H1 (cell line): Measurements from ENCODE around the gene PDE9A. TPM values are rescaled to one million over a fixed set of nuclear protein-coding genes. Genes with fewer than 3 reads are reported as not detected.

Experiments
- CTCF ChIA-PET: fragments of 300-600 bp; sonication (Branson Sonifier 250); formaldehyde crosslinking; loops from one replicate; lab custom pipeline; 2021; ENCODE audit not compliant: partially characterized antibody; lab: Charles Lee
- POLR2A ChIA-PET: fragments of 300-600 bp; sonication (Branson Sonifier 250); formaldehyde crosslinking; loops from one replicate; lab custom pipeline; 2021; ENCODE audit warnings: inconsistent platforms; ENCODE audit not compliant: partially characterized antibody; lab: Charles Lee
- DNase-seq, 2 experiments: peaks; one replicate each; pipeline versions ENCODE4 v3.0.0 to v3.0.0-alpha.2; 2010 to 2022; ENCODE audit warnings: low spot score in 2 of 2, low read depth in 1 of 2, mixed read lengths in 1 of 2
- FAIRE-seq: peaks from 2 replicates; lab custom pipeline; 2011; peaks lifted over from hg19 to GRCh38; lab: Jason Lieb, UNC
- H2AFZ ChIP-seq: 2 replicates; pipeline ENCODE4 v1.8.1; 2012; ENCODE audit warnings: low read length, inconsistent platforms
- H2AK5ac ChIP-seq: 2 replicates; pipeline ENCODE4 v1.6.1; 2013; ENCODE audit warnings: low read depth, low read length
- H2BK120ac ChIP-seq: replicated peaks from 2 replicates; pipeline ENCODE3; 2013; ENCODE audit warnings: low read depth, low read length, inconsistent platforms
- H2BK12ac ChIP-seq: 2 replicates; pipeline ENCODE4 v1.6.1; 2013; ENCODE audit warnings: low read depth, low read length
- H2BK15ac ChIP-seq: 2 replicates; pipeline ENCODE4 v1.6.1; 2013; ENCODE audit warnings: low read length
- H2BK20ac ChIP-seq: 2 replicates; pipeline ENCODE4 v1.6.1; 2013; ENCODE audit warnings: low read length
- H2BK5ac ChIP-seq: 2 replicates; pipeline ENCODE4 v1.6.1; 2013; ENCODE audit warnings: low read depth, low read length
- H3K14ac ChIP-seq: 2 replicates; pipeline ENCODE4 v1.6.1; 2013; ENCODE audit warnings: inconsistent platforms; ENCODE audit not compliant: insufficient read length
- H3K18ac ChIP-seq: 2 replicates; pipeline ENCODE4 v1.6.1; 2013; ENCODE audit warnings: low read length; ENCODE audit errors: extremely low read depth
- H3K23ac ChIP-seq: 2 replicates; pipeline ENCODE4 v1.6.1; 2013; ENCODE audit warnings: inconsistent platforms; ENCODE audit not compliant: insufficient read length
- H3K23me2 ChIP-seq: 2 replicates; pipeline ENCODE4 v1.6.1; 2013; ENCODE audit warnings: low read depth, low read length
- H3K27ac ChIP-seq: 2 replicates; pipeline ENCODE4 v1.6.1; 2011; ENCODE audit warnings: low read depth, low read length, inconsistent platforms
- H3K27me3 ChIP-seq, 4 experiments: replicated peaks in 1 of 4; 1 replicate in 1 of 4; 2 replicates in 3 of 4; pipeline versions ENCODE4 v1.6.1 to v1.8.1; 2011 to 2013; ENCODE audit warnings: low read length in 3 of 4, mild to moderate bottlenecking in 3 of 4, inconsistent platforms in 2 of 4, mixed read lengths in 2 of 4, moderate library complexity in 1 of 4; ENCODE audit not compliant: control insufficient read depth in 3 of 4, insufficient read depth in 3 of 4; ENCODE audit errors: extremely low read depth in 1 of 4
- H3K36me3 ChIP-seq, 4 experiments: 2 replicates each; pipeline versions ENCODE4 v1.6.1 to v1.8.1; 2011 to 2013; ENCODE audit warnings: mild to moderate bottlenecking in 4 of 4, low read length in 3 of 4, moderate library complexity in 2 of 4, control low read depth in 1 of 4, inconsistent platforms in 1 of 4; ENCODE audit not compliant: insufficient read depth in 4 of 4, control insufficient read depth in 2 of 4
- H3K4ac ChIP-seq: replicated peaks from 2 replicates; pipeline ENCODE3; 2013; ENCODE audit warnings: low read length, low read depth, mixed read lengths, inconsistent platforms; ENCODE audit not compliant: insufficient read length
- H3K4me1 ChIP-seq, 4 experiments: replicated peaks in 1 of 4; 1 replicate in 1 of 4; 2 replicates in 3 of 4; pipeline versions ENCODE4 v1.6.1 to v1.8.1; 2011 to 2013; ENCODE audit warnings: low read length in 3 of 4, inconsistent platforms in 2 of 4, mixed read lengths in 1 of 4; ENCODE audit not compliant: insufficient read depth in 4 of 4, control insufficient read depth in 3 of 4
- H3K4me2 ChIP-seq, 2 experiments: 2 replicates each; pipeline versions ENCODE4 v1.6.1 to v1.8.1; 2011 to 2013; ENCODE audit warnings: low read depth in 2 of 2, low read length in 2 of 2, control low read depth in 1 of 2, inconsistent platforms in 1 of 2, mild to moderate bottlenecking in 1 of 2; ENCODE audit not compliant: insufficient read depth in 1 of 2
- H3K4me3 ChIP-seq, 4 experiments: fragments of 200-600, 300-600 bp in 1 of 4; sonication (generic), shearing (Covaris generic), sonication (Bioruptor Twin) in 1 of 4; 2 replicates each; pipeline versions ENCODE4 v1.5.1 to v1.8.1; 2011 to 2016; ENCODE audit warnings: low read length in 4 of 4, low read depth in 3 of 4, control low read depth in 2 of 4, inconsistent platforms in 2 of 4, mild to moderate bottlenecking in 2 of 4, mixed read lengths in 1 of 4, moderate library complexity in 1 of 4; ENCODE audit not compliant: insufficient read depth in 2 of 4; ENCODE audit errors: extremely low read depth in 1 of 4
- H3K56ac ChIP-seq: replicated peaks from 2 replicates; pipeline ENCODE3; 2013; ENCODE audit warnings: low read depth, mild to moderate bottlenecking, mixed read lengths, low read length, inconsistent platforms; ENCODE audit not compliant: insufficient read length
- H3K79me1 ChIP-seq: 2 replicates; pipeline ENCODE4 v1.6.1; 2013; ENCODE audit warnings: low read depth, low read length, control low read depth
- H3K79me2 ChIP-seq, 2 experiments: 2 replicates each; pipeline versions ENCODE4 v1.6.1 to v1.8.1; 2012 to 2013; ENCODE audit warnings: low read length in 2 of 2, mild to moderate bottlenecking in 2 of 2, inconsistent platforms in 1 of 2; ENCODE audit not compliant: insufficient read depth in 2 of 2, control insufficient read depth in 1 of 2
- H3K9ac ChIP-seq, 4 experiments: replicated peaks in 1 of 4; 1 replicate in 1 of 4; 2 replicates in 3 of 4; pipeline versions ENCODE4 v1.6.1 to v1.8.1; 2011 to 2013; ENCODE audit warnings: low read depth in 3 of 4, low read length in 3 of 4, control low read depth in 2 of 4, mild to moderate bottlenecking in 2 of 4, moderate library complexity in 2 of 4, inconsistent platforms in 1 of 4; ENCODE audit errors: extremely low read depth in 1 of 4
- H3K9me3 ChIP-seq, 2 experiments: 2 replicates each; pipeline versions ENCODE4 v1.6.1 to v1.8.1; 2012 to 2013; ENCODE audit warnings: mild to moderate bottlenecking in 2 of 2, moderate library complexity in 2 of 2, control low read depth in 1 of 2, inconsistent platforms in 1 of 2, low read depth in 1 of 2, low read length in 1 of 2, mixed read lengths in 1 of 2; ENCODE audit not compliant: insufficient read depth in 2 of 2
- H4K20me1 ChIP-seq, 2 experiments: replicated peaks in 1 of 2; 2 replicates each; pipeline versions ENCODE3 to v1.8.1; 2011 to 2013; ENCODE audit warnings: inconsistent platforms in 2 of 2, low read length in 2 of 2, mild to moderate bottlenecking in 1 of 2; ENCODE audit not compliant: insufficient read depth in 2 of 2, control insufficient read depth in 1 of 2
- H4K5ac ChIP-seq: 2 replicates; pipeline ENCODE4 v1.6.1; 2013; ENCODE audit warnings: low read length, low read depth, mixed read lengths, inconsistent platforms; ENCODE audit not compliant: insufficient read length
- H4K8ac ChIP-seq: 2 replicates; pipeline ENCODE4 v1.8.0; 2013; ENCODE audit warnings: mild to moderate bottlenecking, moderate library complexity, low read length, inconsistent platforms; ENCODE audit not compliant: insufficient read depth; ENCODE audit errors: extremely low read depth
- H4K91ac ChIP-seq: replicated peaks from 2 replicates; pipeline ENCODE3; 2013; ENCODE audit warnings: low read length, mixed read lengths, inconsistent platforms; ENCODE audit not compliant: insufficient read length
- CBX8 ChIP-seq: fragments of 300-800, 300-1000 bp; sonication (generic); IDR thresholded peaks from 2 replicates; pipeline ENCODE4 v1.7.1; 2016; ENCODE audit warnings: low read depth, low read length, borderline replicate concordance
- CREB1 ChIP-seq: IDR thresholded peaks from 2 replicates; pipeline ENCODE4 v1.6.1; 2012; ENCODE audit warnings: inconsistent platforms
- KDM1A ChIP-seq: fragments of 200-600, 300-600 bp; sonication (generic); IDR thresholded peaks from 2 replicates; pipeline ENCODE4 v1.7.1; 2016; ENCODE audit warnings: mild to moderate bottlenecking, low read length, borderline replicate concordance
- KDM4A ChIP-seq: IDR thresholded peaks from one replicate; pipeline ENCODE4 v1.7.1; 2012; ENCODE audit warnings: low read depth, mild to moderate bottlenecking, moderate library complexity, low read length, inconsistent platforms; ENCODE audit not compliant: severe bottlenecking
- NRF1 ChIP-seq: IDR thresholded peaks from 2 replicates; pipeline ENCODE4 v1.6.1; 2011; ENCODE audit warnings: mild to moderate bottlenecking, low read depth, low read length, improper control_type of control experiment
- PHF8 ChIP-seq: fragments of 200-600 bp; sonication (generic); conservative IDR thresholded peaks from 2 replicates; pipeline ENCODE4 v1.7.1; 2012; ENCODE audit warnings: low read depth, mild to moderate bottlenecking, inconsistent platforms, low read length, moderate library complexity
- POLR2AphosphoS5 ChIP-seq: IDR thresholded peaks from 2 replicates; pipeline ENCODE4 v1.6.1; 2011; ENCODE audit warnings: low read depth, low read length
- SIX5 ChIP-seq: IDR thresholded peaks from 2 replicates; pipeline ENCODE4 v1.6.1; 2011; ENCODE audit warnings: mild to moderate bottlenecking, low read depth, low read length
- TBP ChIP-seq: IDR thresholded peaks from 2 replicates; pipeline ENCODE4 v1.6.1; 2011; ENCODE audit warnings: low read depth, low read length, improper control_type of control experiment
- WGBS, 2 experiments: shearing (Covaris generic) in 1 of 2; methylation state at CpG; one replicate each; pipeline versions ENCODE4 v1.1.6 to v1.1.7; 2013 to 2015; ENCODE audit warnings: low lambda C conversion rate in 2 of 2, mixed read lengths in 2 of 2, inconsistent platforms in 1 of 2, low coverage in 1 of 2, missing lambda C conversion rate in 1 of 2; ENCODE audit not compliant: insufficient replicate concordance in 2 of 2, insufficient coverage in 1 of 2, insufficient read length in 1 of 2; ENCODE audit errors: extremely low coverage in 1 of 2, missing lambda C conversion rate in 1 of 2; 5-methylcytosine and 5-hydroxymethylcytosine counted together
- polyA plus RNA-seq, 7 experiments: library from polyadenylated mRNA; depleted of rRNA in 3 of 7; stranded (reverse) in 5 of 7; unstranded in 2 of 7; fragments of >200 nt in 5 of 7; fragments of 200-250 nt in 2 of 7; gene quantifications; 1 replicate in 5 of 7; 2 replicates in 1 of 7; 4 replicates in 1 of 7; pipeline versions ENCODE4 v1.2.1 to v1.2.3, GENCODE V29; 2011 to 2013; ENCODE audit warnings: missing spikeins in 2 of 7, mixed read lengths in 2 of 7
- total RNA-seq: library from RNA; stranded (reverse); fragmentation: NEBNext Ultra II Directional; extraction: Animal tissue kit (Norgen Biotek cat#: 25700); gene quantifications from 2 replicates; pipeline ENCODE4 v1.2.1, GENCODE V29; 2021

Gene PDE9A
- total and polyA plus RNA-seq, 2 of the 8 experiments (the other 6 are each of a cell fraction or from before 2014, with no cell fraction given), result 39.2 to 45.9 TPM

DNA sequence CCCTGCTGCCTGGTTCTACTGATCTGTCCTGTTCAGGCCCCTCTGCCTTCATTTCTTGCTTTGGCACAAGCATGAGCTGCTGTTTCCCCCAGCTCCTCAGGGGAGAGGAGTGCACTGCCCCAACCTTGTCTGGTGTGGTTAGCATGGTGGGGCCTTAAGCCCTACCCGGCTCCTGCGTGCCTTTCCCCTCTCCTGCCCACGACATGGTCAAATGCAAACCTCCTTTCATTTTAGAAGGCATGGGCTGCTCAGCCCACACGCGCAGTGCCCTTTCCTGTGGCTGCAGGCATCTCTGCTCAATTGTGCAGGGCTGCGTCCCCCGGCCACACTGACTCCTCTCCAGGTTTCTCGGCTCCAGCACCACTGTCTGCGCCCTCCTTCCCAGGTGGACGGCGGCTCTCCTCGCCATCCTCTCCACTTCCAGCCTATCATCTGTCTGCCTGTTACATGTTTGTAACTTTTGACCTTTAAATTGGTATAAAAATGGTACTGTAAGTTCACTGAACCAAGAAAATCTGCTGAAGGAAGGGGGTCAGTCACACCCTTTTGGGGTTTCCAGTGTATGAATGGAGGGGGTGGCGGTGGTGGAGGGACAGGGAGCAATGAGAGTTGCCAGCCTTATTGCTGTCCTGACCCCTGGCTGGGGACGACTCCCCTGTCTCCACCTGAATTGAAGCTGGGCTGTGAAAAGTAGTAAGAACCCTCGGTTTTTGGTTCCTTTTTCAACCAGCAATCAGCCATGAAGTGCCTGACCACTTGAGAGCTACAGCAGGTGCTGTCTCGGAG lies 5.1 kb downstream of the PDE9A start:
- no peak overlapping the region for H3K27ac ChIP-seq
- H4K20me1 ChIP-seq, result peaks cover 41 to 61% of the 10 kb centered on the region in 2 experiments
- H3K23me2 ChIP-seq, result peaks cover 15% of the 10 kb centered on the region; the same call in 1 of the 2 replicates
- no peak overlapping the region for H3K18ac ChIP-seq
- 0 out of 2 replicates have a peak overlapping the region, but pooled peaks have one; percentile 10 for H2BK5ac ChIP-seq
- H3K4me3 ChIP-seq, result no peak overlapping the region
- DNase-seq, result no peak
- WGBS, 2 experiments, result 92% methylated on average over 14 of the region's 16 CpGs; no CpG with 5 or more reads in 1 of the 2 experiments
- no peak overlapping the region for H2AK5ac ChIP-seq
- no peak overlapping the region for H3K4me2 ChIP-seq
- no peak overlapping the region for H3K56ac ChIP-seq
- H3K27me3 ChIP-seq, result no peaks in the 10 kb centered on the region; a peak in 1 of 7 replicates
- H3K23ac ChIP-seq, result no peak overlapping the region
- peak overlapping the region; percentile 7 for H3K4ac ChIP-seq
- no peak overlapping the region for H2BK120ac ChIP-seq
- no peak overlapping the region; a peak in 1 of 7 replicates for H3K9ac ChIP-seq
- no peak overlapping the region; the same call in 1 of the 2 replicates for H2BK12ac ChIP-seq
- no peak overlapping the region for H4K5ac ChIP-seq
- TF ChIP-seq POLR2AphosphoS5 (no peak), TBP (no peak), SIX5 (no peak), CREB1 (no peak), KDM4A (no peak), CBX8 (no peak), KDM1A (no peak), NRF1 (no peak), PHF8 (no peak)
- no peak for FAIRE-seq
- no peak overlapping the region for H2AFZ ChIP-seq
- H2BK15ac ChIP-seq, result no peak overlapping the region
- peak overlapping the region; percentile 71; the same call in 1 of the 2 replicates for H4K8ac ChIP-seq
- peaks cover 5 to 14% (median 10%) of the 10 kb centered on the region in 4 experiments for H3K36me3 ChIP-seq
- peaks cover 0 to 84% of the 10 kb centered on the region in 2 experiments; a peak in 3 of 4 replicates for H3K79me2 ChIP-seq
- CTCF ChIA-PET, result interaction anchor here (0.9 to 10.8 kb wide), 5 partner anchors 8 to 76 kb away, joined by 3 to 112 read pairs (median 4); no protein-coding TSS in a partner anchor
- peaks cover 36% of the 10 kb centered on the region for H3K79me1 ChIP-seq
- peaks cover 0 to 3% of the 10 kb centered on the region in 2 experiments; a peak in 1 of 4 replicates for H3K9me3 ChIP-seq
- H3K14ac ChIP-seq, result no peak overlapping the region
- H4K91ac ChIP-seq, result no peak overlapping the region
- H2BK20ac ChIP-seq, result no peak overlapping the region
- POLR2A ChIA-PET, result no interaction called here
- peaks cover 13 to 35% (median 28%) of the 10 kb centered on the region in 4 experiments for H3K4me1 ChIP-seq
